SU-DHL-6 (cell line): ENCODE data around the gene GRIK3.

Experiments
- EZH2phosphoT487 ChIP-seq: fragments of 200-600 bp; sonication (generic), shearing (Covaris generic); conservative IDR thresholded peaks from 2 replicates; pipeline ENCODE4 v1.6.1; 2018; ENCODE audit warnings: mild to moderate bottlenecking, antibody characterized with exemption, low read length, moderate library complexity, mixed read lengths
- TF ChIP-seq, protein P1 (sequence below): fragments of 200-600 bp; sonication (generic); IDR thresholded peaks from one replicate; pipeline ENCODE4 v1.5.1; 2017; ENCODE audit warnings: antibody characterized with exemption, mild to moderate bottlenecking, low read length, moderate library complexity; ENCODE audit not compliant: insufficient read depth, poor library complexity, severe bottlenecking

DNA sequence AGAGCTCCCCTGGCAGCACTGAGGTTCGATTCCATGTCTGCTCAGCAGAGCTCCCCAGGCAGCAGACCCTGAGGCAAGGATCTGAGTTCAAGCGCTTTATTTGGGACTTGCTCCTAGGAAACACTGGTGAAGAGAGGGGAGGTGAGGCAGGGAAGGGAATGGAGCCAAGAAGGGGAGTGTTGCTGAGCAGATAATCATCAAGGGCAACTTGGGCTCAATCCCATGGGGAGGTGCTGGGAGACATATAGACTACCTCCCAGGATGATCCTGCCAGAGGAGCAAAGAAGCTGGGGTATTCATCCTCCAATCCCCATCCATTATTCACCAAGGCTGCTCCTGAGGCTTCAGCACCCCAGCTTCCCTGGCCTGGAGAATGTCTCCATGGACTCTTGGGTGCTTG is 47.0 kb downstream of the GRIK3 start:
- TF ChIP-seq, protein P1, sequence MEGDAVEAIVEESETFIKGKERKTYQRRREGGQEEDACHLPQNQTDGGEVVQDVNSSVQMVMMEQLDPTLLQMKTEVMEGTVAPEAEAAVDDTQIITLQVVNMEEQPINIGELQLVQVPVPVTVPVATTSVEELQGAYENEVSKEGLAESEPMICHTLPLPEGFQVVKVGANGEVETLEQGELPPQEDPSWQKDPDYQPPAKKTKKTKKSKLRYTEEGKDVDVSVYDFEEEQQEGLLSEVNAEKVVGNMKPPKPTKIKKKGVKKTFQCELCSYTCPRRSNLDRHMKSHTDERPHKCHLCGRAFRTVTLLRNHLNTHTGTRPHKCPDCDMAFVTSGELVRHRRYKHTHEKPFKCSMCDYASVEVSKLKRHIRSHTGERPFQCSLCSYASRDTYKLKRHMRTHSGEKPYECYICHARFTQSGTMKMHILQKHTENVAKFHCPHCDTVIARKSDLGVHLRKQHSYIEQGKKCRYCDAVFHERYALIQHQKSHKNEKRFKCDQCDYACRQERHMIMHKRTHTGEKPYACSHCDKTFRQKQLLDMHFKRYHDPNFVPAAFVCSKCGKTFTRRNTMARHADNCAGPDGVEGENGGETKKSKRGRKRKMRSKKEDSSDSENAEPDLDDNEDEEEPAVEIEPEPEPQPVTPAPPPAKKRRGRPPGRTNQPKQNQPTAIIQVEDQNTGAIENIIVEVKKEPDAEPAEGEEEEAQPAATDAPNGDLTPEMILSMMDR = no peak
- no peak for TF ChIP-seq EZH2phosphoT487
